ENCODE measurements around the gene ACADM. TPM values are rescaled to one million over a fixed set of nuclear protein-coding genes. Genes with fewer than 3 reads are reported as not detected.
"Not testable (repeated sequence)": the region's sequence is repeated elsewhere in the genome, so short reads cannot be mapped to it uniquely, and the experiment has no call there.

ACADM gene
- total and polyA plus RNA-seq, 2 experiments from 2014 or later = 37.7 to 52.8 TPM

DNA sequence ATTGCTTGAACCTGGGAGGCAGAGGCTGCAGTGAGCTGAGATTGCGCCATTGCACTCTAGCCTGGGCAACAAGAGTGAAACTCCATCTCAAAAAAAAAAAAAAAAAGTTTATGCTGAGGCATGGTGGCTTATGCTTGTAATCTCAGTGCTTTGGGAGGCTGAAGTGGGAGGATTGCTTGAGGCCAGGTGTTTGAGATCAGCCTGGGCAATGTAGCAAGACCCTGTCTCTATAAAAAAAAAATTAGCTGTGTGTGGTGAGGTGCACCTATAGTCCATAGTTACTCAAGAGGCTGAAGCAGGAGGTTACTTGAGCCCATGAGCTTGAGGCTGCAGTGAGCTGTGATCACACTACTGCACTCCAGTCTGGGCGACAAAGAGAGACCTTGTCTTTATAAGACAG lies 77.0 kb downstream of the ACADM start:
- not testable (repeated sequence) for H3K4me2 ChIP-seq; H3K9me2 ChIP-seq (ENCODE audit: insufficient read depth); H3K36me3 ChIP-seq (ENCODE audit: insufficient read depth); H3F3A ChIP-seq (replicated peaks; ENCODE audit: low read depth); H3K27me3 Mint-ChIP-seq (ENCODE audit: insufficient read depth, low read depth, poor library complexity); H3K4me3 ChIP-seq; H3K27ac Mint-ChIP-seq; ATAC-seq; H3K4me1 ChIP-seq (ENCODE audit: insufficient read depth); H3K9me3 Mint-ChIP-seq; H3K27ac ChIP-seq (ENCODE audit: low read depth); H3K79me2 ChIP-seq (replicated peaks; ENCODE audit: insufficient read depth); H3K4me1 Mint-ChIP-seq; DNase-seq (ENCODE audit: low spot score); H4K20me1 ChIP-seq (replicated peaks; ENCODE audit: insufficient read depth); H3K27me3 ChIP-seq (ENCODE audit: insufficient read depth); H2AFZ ChIP-seq; H3K4me3 Mint-ChIP-seq
- peaks cover 26% of the 10 kb centered on the region; the same call in 2 of the 3 replicates for H3K36me3 Mint-ChIP-seq (ENCODE audit: low read depth)

DNA sequence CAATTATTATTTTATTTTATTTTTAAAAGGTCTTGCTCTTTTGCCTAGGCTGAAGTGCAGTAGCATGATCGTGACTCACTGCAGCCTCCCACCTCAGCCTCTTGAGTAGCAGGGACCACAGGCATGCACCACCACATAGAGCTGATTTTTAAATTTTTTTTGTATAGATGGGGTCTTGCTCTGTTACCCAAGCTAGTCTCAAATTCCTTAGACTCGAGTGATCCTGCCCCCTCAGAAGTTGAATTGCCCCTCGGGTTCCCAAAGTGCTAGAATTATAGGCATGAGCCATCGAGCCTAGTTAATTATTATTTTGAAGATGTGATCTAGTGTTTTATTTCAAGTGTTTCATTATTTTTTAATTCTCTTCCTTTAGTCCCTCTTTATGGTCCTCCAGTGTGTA lies 84.4 kb downstream of the ACADM start:
- Mint-ChIP-seq H3K4me3 (no peak overlapping the region), H3K4me1 (no peaks in the 10 kb centered on the region), H3K27ac (no peak overlapping the region), H3K9me3 (no peaks in the 10 kb centered on the region), H3K27me3 (ENCODE audit: insufficient read depth, low read depth, poor library complexity) (no peaks in the 10 kb centered on the region), H3K36me3 (ENCODE audit: low read depth) (no peaks in the 10 kb centered on the region)
- Histone ChIP-seq H3K36me3 (ENCODE audit: insufficient read depth) (no peaks in the 10 kb centered on the region), H3K27me3 (ENCODE audit: insufficient read depth) (no peaks in the 10 kb centered on the region), H3K79me2 (replicated peaks; ENCODE audit: insufficient read depth) (no peaks in the 10 kb centered on the region), H3K9me2 (ENCODE audit: insufficient read depth) (no peaks in the 10 kb centered on the region), H3K27ac (ENCODE audit: low read depth) (no peak overlapping the region), H3K4me3 (no peak overlapping the region), H2AFZ (no peak overlapping the region), H3K4me1 (ENCODE audit: insufficient read depth) (no peaks in the 10 kb centered on the region), H4K20me1 (replicated peaks; ENCODE audit: insufficient read depth) (no peaks in the 10 kb centered on the region), H3F3A (replicated peaks; ENCODE audit: low read depth) (no peaks in the 10 kb centered on the region), H3K4me2 (no peak overlapping the region)
- no peak for ATAC-seq
- DNase-seq (ENCODE audit: low spot score) = no peak
- TF ChIP-seq CREB1 (CRISPR knock-in tag; IDR thresholded peaks at IDR 0.05; ENCODE audit: low read depth) = no peak
- no peak for TF ChIP-seq STAT1 (IDR thresholded peaks at IDR 0.05; ENCODE audit: unreplicated experiment)
- TF ChIP-seq, protein P1, sequence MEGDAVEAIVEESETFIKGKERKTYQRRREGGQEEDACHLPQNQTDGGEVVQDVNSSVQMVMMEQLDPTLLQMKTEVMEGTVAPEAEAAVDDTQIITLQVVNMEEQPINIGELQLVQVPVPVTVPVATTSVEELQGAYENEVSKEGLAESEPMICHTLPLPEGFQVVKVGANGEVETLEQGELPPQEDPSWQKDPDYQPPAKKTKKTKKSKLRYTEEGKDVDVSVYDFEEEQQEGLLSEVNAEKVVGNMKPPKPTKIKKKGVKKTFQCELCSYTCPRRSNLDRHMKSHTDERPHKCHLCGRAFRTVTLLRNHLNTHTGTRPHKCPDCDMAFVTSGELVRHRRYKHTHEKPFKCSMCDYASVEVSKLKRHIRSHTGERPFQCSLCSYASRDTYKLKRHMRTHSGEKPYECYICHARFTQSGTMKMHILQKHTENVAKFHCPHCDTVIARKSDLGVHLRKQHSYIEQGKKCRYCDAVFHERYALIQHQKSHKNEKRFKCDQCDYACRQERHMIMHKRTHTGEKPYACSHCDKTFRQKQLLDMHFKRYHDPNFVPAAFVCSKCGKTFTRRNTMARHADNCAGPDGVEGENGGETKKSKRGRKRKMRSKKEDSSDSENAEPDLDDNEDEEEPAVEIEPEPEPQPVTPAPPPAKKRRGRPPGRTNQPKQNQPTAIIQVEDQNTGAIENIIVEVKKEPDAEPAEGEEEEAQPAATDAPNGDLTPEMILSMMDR (conservative IDR thresholded peaks at IDR 0.05; ENCODE audit: low read depth in 2 of 2) = no peak
- TF ChIP-seq, protein P2, sequence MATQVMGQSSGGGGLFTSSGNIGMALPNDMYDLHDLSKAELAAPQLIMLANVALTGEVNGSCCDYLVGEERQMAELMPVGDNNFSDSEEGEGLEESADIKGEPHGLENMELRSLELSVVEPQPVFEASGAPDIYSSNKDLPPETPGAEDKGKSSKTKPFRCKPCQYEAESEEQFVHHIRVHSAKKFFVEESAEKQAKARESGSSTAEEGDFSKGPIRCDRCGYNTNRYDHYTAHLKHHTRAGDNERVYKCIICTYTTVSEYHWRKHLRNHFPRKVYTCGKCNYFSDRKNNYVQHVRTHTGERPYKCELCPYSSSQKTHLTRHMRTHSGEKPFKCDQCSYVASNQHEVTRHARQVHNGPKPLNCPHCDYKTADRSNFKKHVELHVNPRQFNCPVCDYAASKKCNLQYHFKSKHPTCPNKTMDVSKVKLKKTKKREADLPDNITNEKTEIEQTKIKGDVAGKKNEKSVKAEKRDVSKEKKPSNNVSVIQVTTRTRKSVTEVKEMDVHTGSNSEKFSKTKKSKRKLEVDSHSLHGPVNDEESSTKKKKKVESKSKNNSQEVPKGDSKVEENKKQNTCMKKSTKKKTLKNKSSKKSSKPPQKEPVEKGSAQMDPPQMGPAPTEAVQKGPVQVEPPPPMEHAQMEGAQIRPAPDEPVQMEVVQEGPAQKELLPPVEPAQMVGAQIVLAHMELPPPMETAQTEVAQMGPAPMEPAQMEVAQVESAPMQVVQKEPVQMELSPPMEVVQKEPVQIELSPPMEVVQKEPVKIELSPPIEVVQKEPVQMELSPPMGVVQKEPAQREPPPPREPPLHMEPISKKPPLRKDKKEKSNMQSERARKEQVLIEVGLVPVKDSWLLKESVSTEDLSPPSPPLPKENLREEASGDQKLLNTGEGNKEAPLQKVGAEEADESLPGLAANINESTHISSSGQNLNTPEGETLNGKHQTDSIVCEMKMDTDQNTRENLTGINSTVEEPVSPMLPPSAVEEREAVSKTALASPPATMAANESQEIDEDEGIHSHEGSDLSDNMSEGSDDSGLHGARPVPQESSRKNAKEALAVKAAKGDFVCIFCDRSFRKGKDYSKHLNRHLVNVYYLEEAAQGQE (IDR thresholded peaks at IDR 0.05; ENCODE audit: unreplicated experiment) = no peak
- no peak for TF ChIP-seq NANOG (IDR thresholded peaks at IDR 0.05; ENCODE audit: borderline replicate concordance)
- no peak for TF ChIP-seq EZH2 (IDR thresholded peaks at IDR 0.05; ENCODE audit: low read depth, unreplicated experiment)
- TF ChIP-seq, protein P3, sequence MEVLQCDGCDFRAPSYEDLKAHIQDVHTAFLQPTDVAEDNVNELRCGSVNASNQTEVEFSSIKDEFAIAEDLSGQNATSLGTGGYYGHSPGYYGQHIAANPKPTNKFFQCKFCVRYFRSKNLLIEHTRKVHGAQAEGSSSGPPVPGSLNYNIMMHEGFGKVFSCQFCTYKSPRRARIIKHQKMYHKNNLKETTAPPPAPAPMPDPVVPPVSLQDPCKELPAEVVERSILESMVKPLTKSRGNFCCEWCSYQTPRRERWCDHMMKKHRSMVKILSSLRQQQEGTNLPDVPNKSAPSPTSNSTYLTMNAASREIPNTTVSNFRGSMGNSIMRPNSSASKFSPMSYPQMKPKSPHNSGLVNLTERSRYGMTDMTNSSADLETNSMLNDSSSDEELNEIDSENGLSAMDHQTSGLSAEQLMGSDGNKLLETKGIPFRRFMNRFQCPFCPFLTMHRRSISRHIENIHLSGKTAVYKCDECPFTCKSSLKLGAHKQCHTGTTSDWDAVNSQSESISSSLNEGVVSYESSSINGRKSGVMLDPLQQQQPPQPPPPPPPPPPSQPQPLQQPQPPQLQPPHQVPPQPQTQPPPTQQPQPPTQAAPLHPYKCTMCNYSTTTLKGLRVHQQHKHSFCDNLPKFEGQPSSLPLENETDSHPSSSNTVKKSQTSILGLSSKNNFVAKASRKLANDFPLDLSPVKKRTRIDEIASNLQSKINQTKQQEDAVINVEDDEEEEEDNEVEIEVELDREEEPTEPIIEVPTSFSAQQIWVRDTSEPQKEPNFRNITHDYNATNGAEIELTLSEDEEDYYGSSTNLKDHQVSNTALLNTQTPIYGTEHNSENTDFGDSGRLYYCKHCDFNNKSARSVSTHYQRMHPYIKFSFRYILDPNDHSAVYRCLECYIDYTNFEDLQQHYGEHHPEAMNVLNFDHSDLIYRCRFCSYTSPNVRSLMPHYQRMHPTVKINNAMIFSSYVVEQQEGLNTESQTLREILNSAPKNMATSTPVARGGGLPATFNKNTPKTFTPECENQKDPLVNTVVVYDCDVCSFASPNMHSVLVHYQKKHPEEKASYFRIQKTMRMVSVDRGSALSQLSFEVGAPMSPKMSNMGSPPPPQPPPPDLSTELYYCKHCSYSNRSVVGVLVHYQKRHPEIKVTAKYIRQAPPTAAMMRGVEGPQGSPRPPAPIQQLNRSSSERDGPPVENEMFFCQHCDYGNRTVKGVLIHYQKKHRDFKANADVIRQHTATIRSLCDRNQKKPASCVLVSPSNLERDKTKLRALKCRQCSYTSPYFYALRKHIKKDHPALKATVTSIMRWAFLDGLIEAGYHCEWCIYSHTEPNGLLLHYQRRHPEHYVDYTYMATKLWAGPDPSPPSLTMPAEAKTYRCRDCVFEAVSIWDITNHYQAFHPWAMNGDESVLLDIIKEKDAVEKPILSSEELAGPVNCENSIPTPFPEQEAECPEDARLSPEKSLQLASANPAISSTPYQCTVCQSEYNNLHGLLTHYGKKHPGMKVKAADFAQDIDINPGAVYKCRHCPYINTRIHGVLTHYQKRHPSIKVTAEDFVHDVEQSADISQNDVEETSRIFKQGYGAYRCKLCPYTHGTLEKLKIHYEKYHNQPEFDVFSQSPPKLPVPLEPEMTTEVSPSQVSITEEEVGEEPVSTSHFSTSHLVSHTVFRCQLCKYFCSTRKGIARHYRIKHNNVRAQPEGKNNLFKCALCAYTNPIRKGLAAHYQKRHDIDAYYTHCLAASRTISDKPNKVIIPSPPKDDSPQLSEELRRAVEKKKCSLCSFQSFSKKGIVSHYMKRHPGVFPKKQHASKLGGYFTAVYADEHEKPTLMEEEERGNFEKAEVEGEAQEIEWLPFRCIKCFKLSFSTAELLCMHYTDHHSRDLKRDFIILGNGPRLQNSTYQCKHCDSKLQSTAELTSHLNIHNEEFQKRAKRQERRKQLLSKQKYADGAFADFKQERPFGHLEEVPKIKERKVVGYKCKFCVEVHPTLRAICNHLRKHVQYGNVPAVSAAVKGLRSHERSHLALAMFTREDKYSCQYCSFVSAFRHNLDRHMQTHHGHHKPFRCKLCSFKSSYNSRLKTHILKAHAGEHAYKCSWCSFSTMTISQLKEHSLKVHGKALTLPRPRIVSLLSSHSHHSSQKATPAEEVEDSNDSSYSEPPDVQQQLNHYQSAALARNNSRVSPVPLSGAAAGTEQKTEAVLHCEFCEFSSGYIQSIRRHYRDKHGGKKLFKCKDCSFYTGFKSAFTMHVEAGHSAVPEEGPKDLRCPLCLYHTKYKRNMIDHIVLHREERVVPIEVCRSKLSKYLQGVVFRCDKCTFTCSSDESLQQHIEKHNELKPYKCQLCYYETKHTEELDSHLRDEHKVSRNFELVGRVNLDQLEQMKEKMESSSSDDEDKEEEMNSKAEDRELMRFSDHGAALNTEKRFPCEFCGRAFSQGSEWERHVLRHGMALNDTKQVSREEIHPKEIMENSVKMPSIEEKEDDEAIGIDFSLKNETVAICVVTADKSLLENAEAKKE (CRISPR knock-in tag; IDR thresholded peaks at IDR 0.05) = no peak
- no peak for TF ChIP-seq EZH2phosphoT487 (IDR thresholded peaks at IDR 0.05; ENCODE audit: unreplicated experiment)
- TF ChIP-seq JUNB (IDR thresholded peaks at IDR 0.05; ENCODE audit: unreplicated experiment) = no peak
- TF ChIP-seq, protein P4, sequence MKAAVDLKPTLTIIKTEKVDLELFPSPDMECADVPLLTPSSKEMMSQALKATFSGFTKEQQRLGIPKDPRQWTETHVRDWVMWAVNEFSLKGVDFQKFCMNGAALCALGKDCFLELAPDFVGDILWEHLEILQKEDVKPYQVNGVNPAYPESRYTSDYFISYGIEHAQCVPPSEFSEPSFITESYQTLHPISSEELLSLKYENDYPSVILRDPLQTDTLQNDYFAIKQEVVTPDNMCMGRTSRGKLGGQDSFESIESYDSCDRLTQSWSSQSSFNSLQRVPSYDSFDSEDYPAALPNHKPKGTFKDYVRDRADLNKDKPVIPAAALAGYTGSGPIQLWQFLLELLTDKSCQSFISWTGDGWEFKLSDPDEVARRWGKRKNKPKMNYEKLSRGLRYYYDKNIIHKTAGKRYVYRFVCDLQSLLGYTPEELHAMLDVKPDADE (IDR thresholded peaks at IDR 0.05) = no peak
